HG02840 (cell line): Measurements from ENCODE around the gene C10orf90.

Experiments used
- ATAC-seq: cut with Tn5 transposase; IDR thresholded peaks from one replicate; pipeline ENCODE4 v1.9.1; 2021; ENCODE audit warnings: mild to moderate bottlenecking, moderate library complexity, moderate number of reproducible peaks; ENCODE audit not compliant: unreplicated experiment, low FRiP score

Gene C10orf90, protein sequence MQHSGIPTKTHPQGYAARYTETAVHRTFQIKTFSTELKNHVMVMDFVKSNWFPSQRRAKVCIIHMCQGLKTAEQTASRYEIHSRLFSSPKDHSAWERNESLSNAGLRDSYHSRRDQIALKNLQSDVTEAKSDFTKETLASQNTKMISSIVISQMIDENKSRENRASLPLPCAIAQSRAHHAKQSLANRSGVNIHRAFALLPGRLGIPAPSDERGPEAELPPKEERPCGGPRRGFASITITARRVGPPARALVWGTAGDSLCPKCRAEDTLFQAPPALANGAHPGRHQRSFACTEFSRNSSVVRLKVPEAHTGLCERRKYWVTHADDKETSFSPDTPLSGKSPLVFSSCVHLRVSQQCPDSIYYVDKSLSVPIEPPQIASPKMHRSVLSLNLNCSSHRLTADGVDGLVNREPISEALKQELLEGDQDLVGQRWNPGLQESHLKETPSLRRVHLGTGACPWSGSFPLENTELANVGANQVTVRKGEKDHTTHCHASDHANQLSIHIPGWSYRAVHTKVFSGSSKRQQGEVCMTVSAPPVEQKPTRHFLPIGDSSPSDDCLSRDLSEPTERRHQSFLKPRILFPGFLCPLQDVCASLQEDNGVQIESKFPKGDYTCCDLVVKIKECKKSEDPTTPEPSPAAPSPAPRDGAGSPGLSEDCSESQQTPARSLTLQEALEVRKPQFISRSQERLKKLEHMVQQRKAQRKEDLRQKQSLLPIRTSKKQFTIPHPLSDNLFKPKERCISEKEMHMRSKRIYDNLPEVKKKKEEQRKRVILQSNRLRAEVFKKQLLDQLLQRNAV

GRCh38 chr10:126670056-126670894, at the start of gene C10orf90:
Gene C10orf90 (minus strand): TSS chr10:126670693. CDS start chr10:126670480, 213 bp downstream.
- ATAC-seq, result no peak

- no peak for ATAC-seq
These were observed 45.9 kb upstream of the C10orf90 start for GRCh38 chr10:126716366-126716765.

- no peak for ATAC-seq
These were observed 43.1 kb upstream of the C10orf90 start for GRCh38 chr10:126713594-126713993.

DNA sequence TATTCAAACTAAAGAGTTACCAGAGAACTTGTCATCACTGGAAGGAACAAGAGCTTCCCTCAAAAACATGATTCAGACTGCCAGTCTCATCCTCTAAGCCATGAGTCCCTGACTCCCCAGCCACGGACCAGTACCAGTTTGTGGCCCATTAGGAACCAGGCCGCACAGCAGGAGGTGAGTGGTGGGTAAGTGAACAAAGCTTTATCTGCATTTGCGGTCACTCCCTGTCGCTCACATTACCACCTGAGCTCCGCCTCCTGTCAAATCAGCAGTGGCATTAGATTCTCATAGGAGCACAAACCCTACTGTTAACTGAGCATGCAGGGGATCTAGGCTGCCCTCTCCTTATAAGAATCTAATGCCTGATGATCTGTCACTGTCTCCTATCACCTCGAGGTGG, 42.2 kb upstream of the C10orf90 start:
- ATAC-seq, result no peak

GRCh38 chr10:126705951-126706565, 35.6 kb upstream of the C10orf90 start:
- ATAC-seq, result no peak

- no peak for ATAC-seq
These were observed 34.6 kb upstream of the C10orf90 start for GRCh38 chr10:126705131-126705530.

GRCh38 chr10:126704649-126705048, 34.2 kb upstream of the C10orf90 start:
- ATAC-seq, result no peak

GRCh38 chr10:126702181-126702580, 31.7 kb upstream of the C10orf90 start:
- no peak for ATAC-seq

DNA sequence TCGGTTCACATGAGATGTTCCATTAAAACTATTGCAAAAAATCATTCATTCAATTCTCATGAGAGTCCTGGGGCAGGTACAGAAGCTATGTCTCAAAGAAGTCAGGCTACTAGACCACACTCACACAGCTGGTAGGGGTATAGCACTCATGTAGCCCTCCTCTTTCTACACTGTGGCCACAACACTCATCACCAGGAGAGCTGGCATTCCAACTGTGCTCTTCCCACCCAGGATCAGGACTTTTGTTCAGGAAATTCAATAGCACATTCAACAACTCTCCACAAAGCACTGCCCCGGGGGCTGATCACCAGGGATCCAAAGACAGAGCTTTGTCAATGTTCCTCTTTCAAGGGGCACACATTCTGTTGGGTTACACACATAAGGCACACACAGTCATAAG, 31.0 kb upstream of the C10orf90 start:
- ATAC-seq, result no peak

GRCh38 chr10:126696684-126697083, 26.2 kb upstream of the C10orf90 start:
- no peak for ATAC-seq

DNA sequence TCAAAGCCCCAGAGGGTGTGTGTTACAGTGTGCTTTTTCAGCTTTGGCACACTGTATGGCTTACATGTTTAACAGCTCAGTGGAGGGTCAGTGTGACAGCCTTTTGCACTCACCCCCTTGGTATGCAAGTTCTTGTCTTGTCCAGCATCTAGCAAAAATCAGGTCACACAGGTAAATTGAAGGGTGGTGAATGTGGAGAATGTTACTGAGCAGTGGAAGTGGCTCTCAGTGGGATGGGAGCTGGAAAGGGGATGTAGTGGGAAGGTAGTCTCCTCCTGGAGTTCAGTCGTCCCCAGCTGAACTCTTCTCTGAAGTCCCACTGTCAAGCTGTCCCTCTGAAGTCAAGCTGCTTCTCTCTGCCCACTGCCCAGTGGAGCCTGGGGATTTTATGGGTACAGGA, 21.0 kb upstream of the C10orf90 start:
- ATAC-seq, result no peak

GRCh38 chr10:126690534-126690933, 20.0 kb upstream of the C10orf90 start:
- ATAC-seq, result no peak

- ATAC-seq, result no peak
These were observed 19.0 kb upstream of the C10orf90 start for GRCh38 chr10:126689461-126689994.

DNA sequence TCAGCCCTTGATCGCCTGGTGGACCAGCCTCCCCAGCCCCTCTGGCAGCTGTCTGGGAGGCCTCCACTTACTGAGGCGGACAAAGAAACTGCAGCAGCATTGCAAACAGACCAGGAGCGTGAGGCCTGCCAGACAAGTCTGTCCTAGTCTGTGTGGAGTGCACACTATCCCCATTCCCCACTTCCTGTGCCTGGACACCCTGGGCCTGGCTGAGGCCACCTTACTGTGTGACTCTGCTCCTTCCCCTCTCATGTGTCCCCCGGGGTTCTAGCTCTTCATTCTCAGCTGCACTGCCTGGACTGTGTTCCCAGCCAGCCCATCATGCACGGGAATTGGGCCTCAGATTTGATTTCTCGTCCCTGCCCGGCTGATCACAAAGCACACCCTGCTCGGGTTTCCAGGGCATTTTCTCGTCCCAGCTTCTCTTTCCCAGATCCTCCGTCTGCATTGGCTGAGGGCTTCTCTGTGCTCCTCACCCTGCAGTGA, 16.7 kb upstream of the C10orf90 start:
- no peak for ATAC-seq

- no peak for ATAC-seq
These were observed 16.2 kb upstream of the C10orf90 start for GRCh38 chr10:126686719-126687118.

GRCh38 chr10:126686268-126686667, 15.8 kb upstream of the C10orf90 start:
- ATAC-seq, result no peak

DNA sequence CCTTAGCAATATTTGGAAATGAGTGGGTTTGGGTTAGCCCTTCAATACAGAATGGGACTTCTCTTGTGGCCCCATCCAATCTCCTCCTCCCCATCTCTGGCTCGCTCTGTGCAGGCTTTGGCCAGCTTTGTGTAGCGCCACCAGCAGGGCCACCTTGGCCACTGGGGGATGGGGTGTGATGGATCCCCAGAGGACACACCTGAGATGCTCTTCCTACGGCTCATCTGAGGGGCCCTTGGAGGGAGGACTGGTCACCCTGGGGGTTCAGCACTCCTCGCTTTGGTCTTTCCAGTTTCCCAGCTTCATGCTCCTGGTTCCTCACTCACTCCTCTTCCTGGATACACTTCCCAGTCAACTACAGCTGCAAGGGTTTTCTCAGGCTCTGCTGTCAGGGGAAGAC, 15.3 kb upstream of the C10orf90 start:
- ATAC-seq, result no peak

GRCh38 chr10:126684171-126684745, 13.8 kb upstream of the C10orf90 start:
- ATAC-seq, result no peak

DNA sequence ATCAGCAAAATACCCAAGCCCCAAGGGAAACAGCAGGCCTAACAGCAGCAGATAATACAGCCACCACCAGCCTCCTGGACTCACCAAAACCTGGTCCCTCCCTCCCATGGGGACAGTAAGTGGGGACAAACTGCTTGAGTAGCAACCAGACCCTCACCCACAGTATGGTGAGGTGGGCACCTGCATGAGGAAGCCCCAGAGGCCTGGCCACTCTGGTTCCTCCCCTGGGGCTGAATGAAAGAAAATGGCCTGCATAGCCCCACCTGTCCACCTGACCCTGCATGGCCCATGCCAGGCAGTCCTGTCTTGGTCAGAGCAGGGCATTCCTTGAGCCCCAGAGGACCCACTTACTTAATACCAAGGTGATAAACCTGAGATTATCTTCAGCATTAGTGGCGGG, 13.0 kb upstream of the C10orf90 start:
- no peak for ATAC-seq
